ENCODE measurements around the gene SLC6A19.

The SLC6A19 gene

DNA sequence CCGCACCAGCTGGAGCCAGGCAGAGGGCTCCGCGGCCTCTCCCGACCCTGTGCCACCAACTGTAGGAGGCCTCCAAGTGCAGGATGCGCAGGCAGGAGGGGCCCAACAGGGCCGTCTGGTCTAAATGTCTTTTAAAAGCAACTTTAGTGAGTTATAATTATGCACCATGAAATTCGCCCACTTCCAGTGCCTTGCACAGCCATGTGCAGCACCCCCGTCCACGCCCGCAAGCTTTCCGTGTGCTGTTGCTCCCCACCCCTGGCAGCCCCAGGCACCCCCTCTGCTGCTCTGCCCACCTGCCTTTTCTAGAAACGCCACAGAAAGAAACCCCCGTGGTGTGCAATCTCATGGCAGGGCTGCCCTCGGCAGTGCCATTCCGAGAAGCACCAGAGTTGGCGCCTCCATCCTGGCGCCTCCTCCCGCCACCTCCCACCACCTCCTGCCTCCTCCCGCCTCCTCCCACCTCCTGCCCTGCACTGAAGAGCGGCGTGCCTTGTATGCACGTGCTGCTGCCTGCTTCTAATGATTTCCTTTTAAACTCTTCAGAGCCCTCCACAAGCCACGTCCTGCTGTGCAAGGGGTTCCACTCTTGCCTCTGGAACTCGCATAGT, 16.3 kb downstream of the SLC6A19 start:
- DNase-seq (ENCODE audit: extremely low spot score), result no peak
- ChIA-PET POLR2A (no interaction called here), CTCF (no interaction called here)
- TF ChIP-seq, protein P1, sequence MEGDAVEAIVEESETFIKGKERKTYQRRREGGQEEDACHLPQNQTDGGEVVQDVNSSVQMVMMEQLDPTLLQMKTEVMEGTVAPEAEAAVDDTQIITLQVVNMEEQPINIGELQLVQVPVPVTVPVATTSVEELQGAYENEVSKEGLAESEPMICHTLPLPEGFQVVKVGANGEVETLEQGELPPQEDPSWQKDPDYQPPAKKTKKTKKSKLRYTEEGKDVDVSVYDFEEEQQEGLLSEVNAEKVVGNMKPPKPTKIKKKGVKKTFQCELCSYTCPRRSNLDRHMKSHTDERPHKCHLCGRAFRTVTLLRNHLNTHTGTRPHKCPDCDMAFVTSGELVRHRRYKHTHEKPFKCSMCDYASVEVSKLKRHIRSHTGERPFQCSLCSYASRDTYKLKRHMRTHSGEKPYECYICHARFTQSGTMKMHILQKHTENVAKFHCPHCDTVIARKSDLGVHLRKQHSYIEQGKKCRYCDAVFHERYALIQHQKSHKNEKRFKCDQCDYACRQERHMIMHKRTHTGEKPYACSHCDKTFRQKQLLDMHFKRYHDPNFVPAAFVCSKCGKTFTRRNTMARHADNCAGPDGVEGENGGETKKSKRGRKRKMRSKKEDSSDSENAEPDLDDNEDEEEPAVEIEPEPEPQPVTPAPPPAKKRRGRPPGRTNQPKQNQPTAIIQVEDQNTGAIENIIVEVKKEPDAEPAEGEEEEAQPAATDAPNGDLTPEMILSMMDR (IDR thresholded peaks at IDR 0.05; ENCODE audit: control extremely low read depth, extremely low read depth, low read depth, missing control alignments), result no peak

DNA sequence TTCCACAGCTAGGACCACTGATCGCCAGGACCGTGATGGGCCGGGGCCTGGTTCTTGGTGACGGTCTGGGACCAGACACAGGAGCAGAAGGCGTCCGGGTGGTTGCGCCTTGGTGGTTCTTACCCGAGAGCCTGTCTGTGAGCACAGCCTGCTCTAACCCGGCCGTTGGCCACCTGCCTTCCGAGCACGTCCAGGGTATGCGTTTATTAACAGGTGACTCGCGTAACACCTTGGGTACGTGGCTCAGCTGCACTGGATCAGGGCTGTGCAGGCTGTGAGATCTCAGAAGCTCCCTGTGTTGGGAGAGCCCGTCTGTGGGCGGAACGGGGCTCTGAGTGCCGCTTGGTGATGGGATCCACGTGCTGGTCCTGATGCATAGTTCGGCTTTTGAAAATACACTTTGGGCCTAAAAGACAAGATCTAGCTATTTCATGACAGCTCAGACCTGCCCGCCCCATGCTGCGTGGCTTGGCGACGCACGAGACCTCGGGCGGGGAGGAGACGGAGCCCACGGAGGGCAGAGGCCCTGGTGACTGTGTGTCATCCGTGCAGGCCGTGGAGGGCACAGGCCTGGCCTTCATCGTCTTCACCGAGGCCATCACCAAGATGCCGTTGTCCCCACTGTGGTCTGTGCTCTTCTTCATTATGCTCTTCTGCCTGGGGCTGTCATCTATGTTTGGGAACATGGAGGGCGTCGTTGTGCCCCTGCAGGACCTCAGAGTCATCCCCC, 17.1 kb downstream of the SLC6A19 start:
- no peak for DNase-seq (ENCODE audit: extremely low spot score)
- CTCF ChIA-PET, result no interaction called here
- POLR2A ChIA-PET, result no interaction called here
- TF ChIP-seq, protein P1 (IDR thresholded peaks at IDR 0.05; ENCODE audit: control extremely low read depth, extremely low read depth, low read depth, missing control alignments), result no peak

DNA sequence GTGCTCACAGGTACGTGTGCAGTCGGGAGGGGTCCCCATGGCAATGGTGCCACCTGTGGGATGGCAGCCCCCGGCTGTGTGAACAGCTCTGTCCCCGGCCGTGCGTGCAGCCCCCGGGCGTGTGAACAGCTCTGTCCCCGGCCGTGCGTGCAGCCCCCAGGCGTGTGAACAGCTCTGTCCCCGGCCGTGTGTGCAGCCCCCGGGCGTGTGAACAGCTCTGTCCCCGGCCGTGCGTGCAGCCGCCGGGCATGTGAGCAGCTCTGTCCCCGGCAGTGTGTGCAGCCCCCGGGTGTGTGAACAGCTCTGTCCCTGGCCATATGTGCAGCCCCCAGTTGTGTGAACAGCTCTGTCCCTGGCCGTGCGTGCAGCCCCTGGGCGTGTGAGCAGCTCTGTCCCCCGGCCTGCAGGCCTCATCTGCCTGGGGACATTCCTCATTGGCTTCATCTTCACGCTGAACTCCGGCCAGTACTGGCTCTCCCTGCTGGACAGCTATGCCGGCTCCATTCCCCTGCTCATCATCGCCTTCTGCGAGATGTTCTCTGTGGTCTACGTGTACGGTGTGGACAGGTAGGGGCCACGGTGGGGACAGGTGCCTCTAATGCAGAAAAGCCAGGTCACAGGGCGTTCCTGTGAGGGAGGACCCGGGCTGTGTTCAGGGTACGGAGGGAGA, 17.8 kb downstream of the SLC6A19 start:
- no peak for DNase-seq (ENCODE audit: extremely low spot score)
- TF ChIP-seq, protein P1 (IDR thresholded peaks at IDR 0.05; ENCODE audit: control extremely low read depth, extremely low read depth, low read depth, missing control alignments), result no peak
- POLR2A ChIA-PET, result no interaction called here
- CTCF ChIA-PET, result interaction anchor here (0.9 kb wide), 1 partner anchor 426 kb away, joined by 3 read pairs; no protein-coding TSS in a partner anchor

DNA sequence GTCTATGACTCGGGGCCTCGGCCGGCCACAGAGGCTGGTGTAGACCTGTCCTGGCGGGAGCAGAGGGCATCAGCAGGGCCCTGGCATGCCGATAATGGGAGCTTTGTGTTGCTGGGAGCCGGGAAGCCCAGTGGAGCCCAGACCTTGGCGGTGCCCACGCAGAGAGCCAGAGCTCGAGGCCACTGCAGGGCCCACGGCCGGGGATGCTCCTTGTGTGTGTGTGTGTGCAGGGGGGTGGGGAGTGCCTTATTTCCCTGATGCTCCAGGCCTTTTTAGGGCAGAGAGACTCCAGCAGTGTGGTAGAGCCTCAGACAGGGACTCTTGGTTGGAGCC, 18.3 kb downstream of the SLC6A19 start:
- TF ChIP-seq, protein P1 (IDR thresholded peaks at IDR 0.05; ENCODE audit: control extremely low read depth, extremely low read depth, low read depth, missing control alignments), result no peak
- POLR2A ChIA-PET, result interaction anchor here (0.7 kb wide), 1 partner anchor 450 kb away, joined by 3 read pairs; no protein-coding TSS in a partner anchor
- CTCF ChIA-PET, result interaction anchor here (0.9 kb wide), 1 partner anchor 425 kb away, joined by 3 read pairs; no protein-coding TSS in a partner anchor
- DNase-seq (ENCODE audit: extremely low spot score), result no peak

DNA sequence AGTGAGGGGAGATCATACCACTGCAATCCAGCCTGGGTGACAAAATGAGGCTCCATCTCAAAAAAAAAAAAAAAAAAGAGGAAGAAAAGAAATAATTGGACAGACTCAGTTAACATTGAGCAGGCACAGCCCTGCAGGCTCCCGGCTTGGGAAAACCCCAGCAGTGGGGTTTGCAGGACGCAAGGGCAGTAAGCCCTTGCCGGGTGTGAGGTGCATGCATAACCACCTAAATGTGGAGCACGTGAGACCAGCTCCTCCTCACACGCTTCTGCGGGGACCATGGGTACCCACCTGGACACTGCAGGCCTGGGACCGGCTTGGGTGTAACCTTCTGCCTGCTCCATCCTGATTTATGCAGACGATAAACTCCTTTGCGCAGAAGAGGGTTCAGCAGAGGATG, 19.0 kb downstream of the SLC6A19 start:
- no peak for DNase-seq (ENCODE audit: extremely low spot score)
- ChIA-PET CTCF (interaction anchor here (0.9 kb wide), 1 partner anchor 425 kb away, joined by 3 read pairs; no protein-coding TSS in a partner anchor), POLR2A (interaction anchor here (0.7 kb wide), 1 partner anchor 450 kb away, joined by 3 read pairs; no protein-coding TSS in a partner anchor)
- TF ChIP-seq, protein P1 (IDR thresholded peaks at IDR 0.05; ENCODE audit: control extremely low read depth, extremely low read depth, low read depth, missing control alignments), result no peak

DNA sequence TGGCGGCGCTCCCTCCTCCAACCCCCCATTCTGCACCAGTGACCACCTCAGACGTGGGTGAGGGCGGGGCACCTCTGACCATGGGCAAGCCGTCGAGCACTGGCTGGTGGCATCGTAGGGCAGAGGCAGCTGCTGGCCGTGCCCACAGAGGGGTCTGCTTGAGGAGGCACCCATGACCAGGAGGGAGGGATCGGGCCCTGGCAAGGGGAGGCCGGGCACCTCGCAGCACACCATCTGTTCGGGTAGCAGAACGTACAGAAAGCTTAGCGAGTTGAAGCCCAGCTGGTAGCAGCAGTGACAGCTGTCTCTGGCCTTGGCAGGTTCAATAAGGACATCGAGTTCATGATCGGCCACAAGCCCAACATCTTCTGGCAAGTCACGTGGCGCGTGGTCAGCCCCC, 19.4 kb downstream of the SLC6A19 start:
- no peak for DNase-seq (ENCODE audit: extremely low spot score)
- TF ChIP-seq, protein P1 (IDR thresholded peaks at IDR 0.05; ENCODE audit: control extremely low read depth, extremely low read depth, low read depth, missing control alignments), result no peak
- ChIA-PET CTCF (no interaction called here), POLR2A (no interaction called here)
